H1 (cell line): ENCODE data around the gene WWP2. TPM values are rescaled to one million over a fixed set of nuclear protein-coding genes. Genes with fewer than 3 reads are reported as not detected.

Experiments
- CTCF ChIA-PET: fragments of 300-600 bp; sonication (Branson Sonifier 250); formaldehyde crosslinking; loops from one replicate; lab custom pipeline; 2021; ENCODE audit not compliant: partially characterized antibody; lab: Charles Lee
- POLR2A ChIA-PET: fragments of 300-600 bp; sonication (Branson Sonifier 250); formaldehyde crosslinking; loops from one replicate; lab custom pipeline; 2021; ENCODE audit warnings: inconsistent platforms; ENCODE audit not compliant: partially characterized antibody; lab: Charles Lee
- DNase-seq, 2 experiments: peaks; one replicate each; pipeline versions ENCODE4 v3.0.0 to v3.0.0-alpha.2; 2010 to 2022; ENCODE audit warnings: low spot score in 2 of 2, low read depth in 1 of 2, mixed read lengths in 1 of 2
- FAIRE-seq: peaks from 2 replicates; lab custom pipeline; 2011; peaks lifted over from hg19 to GRCh38; lab: Jason Lieb, UNC
- H2AFZ ChIP-seq: 2 replicates; pipeline ENCODE4 v1.8.1; 2012; ENCODE audit warnings: low read length, inconsistent platforms
- H2AK5ac ChIP-seq: 2 replicates; pipeline ENCODE4 v1.6.1; 2013; ENCODE audit warnings: low read depth, low read length
- H2BK120ac ChIP-seq: replicated peaks from 2 replicates; pipeline ENCODE3; 2013; ENCODE audit warnings: low read depth, low read length, inconsistent platforms
- H2BK12ac ChIP-seq: 2 replicates; pipeline ENCODE4 v1.6.1; 2013; ENCODE audit warnings: low read depth, low read length
- H2BK15ac ChIP-seq: 2 replicates; pipeline ENCODE4 v1.6.1; 2013; ENCODE audit warnings: low read length
- H2BK20ac ChIP-seq: 2 replicates; pipeline ENCODE4 v1.6.1; 2013; ENCODE audit warnings: low read length
- H2BK5ac ChIP-seq: 2 replicates; pipeline ENCODE4 v1.6.1; 2013; ENCODE audit warnings: low read depth, low read length
- H3K14ac ChIP-seq: 2 replicates; pipeline ENCODE4 v1.6.1; 2013; ENCODE audit warnings: inconsistent platforms; ENCODE audit not compliant: insufficient read length
- H3K18ac ChIP-seq: 2 replicates; pipeline ENCODE4 v1.6.1; 2013; ENCODE audit warnings: low read length; ENCODE audit errors: extremely low read depth
- H3K23ac ChIP-seq: 2 replicates; pipeline ENCODE4 v1.6.1; 2013; ENCODE audit warnings: inconsistent platforms; ENCODE audit not compliant: insufficient read length
- H3K23me2 ChIP-seq: 2 replicates; pipeline ENCODE4 v1.6.1; 2013; ENCODE audit warnings: low read depth, low read length
- H3K27ac ChIP-seq: 2 replicates; pipeline ENCODE4 v1.6.1; 2011; ENCODE audit warnings: low read depth, low read length, inconsistent platforms
- H3K27me3 ChIP-seq, 4 experiments: replicated peaks in 1 of 4; 1 replicate in 1 of 4; 2 replicates in 3 of 4; pipeline versions ENCODE4 v1.6.1 to v1.8.1; 2011 to 2013; ENCODE audit warnings: low read length in 3 of 4, mild to moderate bottlenecking in 3 of 4, inconsistent platforms in 2 of 4, mixed read lengths in 2 of 4, moderate library complexity in 1 of 4; ENCODE audit not compliant: control insufficient read depth in 3 of 4, insufficient read depth in 3 of 4; ENCODE audit errors: extremely low read depth in 1 of 4
- H3K36me3 ChIP-seq, 4 experiments: 2 replicates each; pipeline versions ENCODE4 v1.6.1 to v1.8.1; 2011 to 2013; ENCODE audit warnings: mild to moderate bottlenecking in 4 of 4, low read length in 3 of 4, moderate library complexity in 2 of 4, control low read depth in 1 of 4, inconsistent platforms in 1 of 4; ENCODE audit not compliant: insufficient read depth in 4 of 4, control insufficient read depth in 2 of 4
- H3K4ac ChIP-seq: replicated peaks from 2 replicates; pipeline ENCODE3; 2013; ENCODE audit warnings: low read length, low read depth, mixed read lengths, inconsistent platforms; ENCODE audit not compliant: insufficient read length
- H3K4me1 ChIP-seq, 4 experiments: replicated peaks in 1 of 4; 1 replicate in 1 of 4; 2 replicates in 3 of 4; pipeline versions ENCODE4 v1.6.1 to v1.8.1; 2011 to 2013; ENCODE audit warnings: low read length in 3 of 4, inconsistent platforms in 2 of 4, mixed read lengths in 1 of 4; ENCODE audit not compliant: insufficient read depth in 4 of 4, control insufficient read depth in 3 of 4
- H3K4me2 ChIP-seq, 2 experiments: 2 replicates each; pipeline versions ENCODE4 v1.6.1 to v1.8.1; 2011 to 2013; ENCODE audit warnings: low read depth in 2 of 2, low read length in 2 of 2, control low read depth in 1 of 2, inconsistent platforms in 1 of 2, mild to moderate bottlenecking in 1 of 2; ENCODE audit not compliant: insufficient read depth in 1 of 2
- H3K4me3 ChIP-seq, 4 experiments: fragments of 200-600, 300-600 bp in 1 of 4; sonication (generic), shearing (Covaris generic), sonication (Bioruptor Twin) in 1 of 4; 2 replicates each; pipeline versions ENCODE4 v1.5.1 to v1.8.1; 2011 to 2016; ENCODE audit warnings: low read length in 4 of 4, low read depth in 3 of 4, control low read depth in 2 of 4, inconsistent platforms in 2 of 4, mild to moderate bottlenecking in 2 of 4, mixed read lengths in 1 of 4, moderate library complexity in 1 of 4; ENCODE audit not compliant: insufficient read depth in 2 of 4; ENCODE audit errors: extremely low read depth in 1 of 4
- H3K56ac ChIP-seq: replicated peaks from 2 replicates; pipeline ENCODE3; 2013; ENCODE audit warnings: low read depth, mild to moderate bottlenecking, mixed read lengths, low read length, inconsistent platforms; ENCODE audit not compliant: insufficient read length
- H3K79me1 ChIP-seq: 2 replicates; pipeline ENCODE4 v1.6.1; 2013; ENCODE audit warnings: low read depth, low read length, control low read depth
- H3K79me2 ChIP-seq, 2 experiments: 2 replicates each; pipeline versions ENCODE4 v1.6.1 to v1.8.1; 2012 to 2013; ENCODE audit warnings: low read length in 2 of 2, mild to moderate bottlenecking in 2 of 2, inconsistent platforms in 1 of 2; ENCODE audit not compliant: insufficient read depth in 2 of 2, control insufficient read depth in 1 of 2
- H3K9ac ChIP-seq, 4 experiments: replicated peaks in 1 of 4; 1 replicate in 1 of 4; 2 replicates in 3 of 4; pipeline versions ENCODE4 v1.6.1 to v1.8.1; 2011 to 2013; ENCODE audit warnings: low read depth in 3 of 4, low read length in 3 of 4, control low read depth in 2 of 4, mild to moderate bottlenecking in 2 of 4, moderate library complexity in 2 of 4, inconsistent platforms in 1 of 4; ENCODE audit errors: extremely low read depth in 1 of 4
- H3K9me3 ChIP-seq, 2 experiments: 2 replicates each; pipeline versions ENCODE4 v1.6.1 to v1.8.1; 2012 to 2013; ENCODE audit warnings: mild to moderate bottlenecking in 2 of 2, moderate library complexity in 2 of 2, control low read depth in 1 of 2, inconsistent platforms in 1 of 2, low read depth in 1 of 2, low read length in 1 of 2, mixed read lengths in 1 of 2; ENCODE audit not compliant: insufficient read depth in 2 of 2
- H4K20me1 ChIP-seq, 2 experiments: replicated peaks in 1 of 2; 2 replicates each; pipeline versions ENCODE3 to v1.8.1; 2011 to 2013; ENCODE audit warnings: inconsistent platforms in 2 of 2, low read length in 2 of 2, mild to moderate bottlenecking in 1 of 2; ENCODE audit not compliant: insufficient read depth in 2 of 2, control insufficient read depth in 1 of 2
- H4K5ac ChIP-seq: 2 replicates; pipeline ENCODE4 v1.6.1; 2013; ENCODE audit warnings: low read length, low read depth, mixed read lengths, inconsistent platforms; ENCODE audit not compliant: insufficient read length
- H4K8ac ChIP-seq: 2 replicates; pipeline ENCODE4 v1.8.0; 2013; ENCODE audit warnings: mild to moderate bottlenecking, moderate library complexity, low read length, inconsistent platforms; ENCODE audit not compliant: insufficient read depth; ENCODE audit errors: extremely low read depth
- H4K91ac ChIP-seq: replicated peaks from 2 replicates; pipeline ENCODE3; 2013; ENCODE audit warnings: low read length, mixed read lengths, inconsistent platforms; ENCODE audit not compliant: insufficient read length
- BACH1 ChIP-seq: IDR thresholded peaks from 2 replicates; pipeline ENCODE4 v1.6.1; 2012; ENCODE audit warnings: low read length, improper control_type of control experiment
- BCL11A ChIP-seq, 2 experiments: IDR thresholded peaks; one replicate each; pipeline ENCODE4 v1.6.1; 2011; ENCODE audit warnings: low read depth in 2 of 2, low read length in 2 of 2, mild to moderate bottlenecking in 2 of 2
- CTBP2 ChIP-seq: IDR thresholded peaks from 2 replicates; pipeline ENCODE4 v1.7.0; 2011; ENCODE audit warnings: borderline replicate concordance, mild to moderate bottlenecking, moderate library complexity, mixed read lengths, low read length; ENCODE audit not compliant: insufficient read depth, insufficient read length
- GABPA ChIP-seq: IDR thresholded peaks from 2 replicates; pipeline ENCODE4 v1.6.1; 2011; ENCODE audit warnings: mild to moderate bottlenecking, low read length, moderate library complexity, borderline replicate concordance; ENCODE audit not compliant: insufficient read depth
- MAFK ChIP-seq: IDR thresholded peaks from 2 replicates; pipeline ENCODE4 v1.6.1; 2012; ENCODE audit warnings: low read depth, mild to moderate bottlenecking, improper control_type of control experiment, low read length
- NRF1 ChIP-seq: IDR thresholded peaks from 2 replicates; pipeline ENCODE4 v1.6.1; 2011; ENCODE audit warnings: mild to moderate bottlenecking, low read depth, low read length, improper control_type of control experiment
- RFX5 ChIP-seq: IDR thresholded peaks from 2 replicates; pipeline ENCODE4 v1.6.1; 2011; ENCODE audit warnings: low read depth, low read length, improper control_type of control experiment, borderline replicate concordance
- RXRA ChIP-seq: IDR thresholded peaks from 2 replicates; pipeline ENCODE4 v1.6.1; 2011; ENCODE audit warnings: low read depth, mild to moderate bottlenecking, low read length, moderate library complexity; ENCODE audit not compliant: insufficient read depth
- SIX5 ChIP-seq: IDR thresholded peaks from 2 replicates; pipeline ENCODE4 v1.6.1; 2011; ENCODE audit warnings: mild to moderate bottlenecking, low read depth, low read length
- SP4 ChIP-seq: IDR thresholded peaks from 2 replicates; pipeline ENCODE4 v1.6.1; 2012; ENCODE audit warnings: low read length, inconsistent platforms
- TEAD4 ChIP-seq: IDR thresholded peaks from 2 replicates; pipeline ENCODE4 v1.6.1; 2012; ENCODE audit warnings: low read depth, low read length, inconsistent platforms, mixed read lengths
- WGBS, 2 experiments: shearing (Covaris generic) in 1 of 2; methylation state at CpG; one replicate each; pipeline versions ENCODE4 v1.1.6 to v1.1.7; 2013 to 2015; ENCODE audit warnings: low lambda C conversion rate in 2 of 2, mixed read lengths in 2 of 2, inconsistent platforms in 1 of 2, low coverage in 1 of 2, missing lambda C conversion rate in 1 of 2; ENCODE audit not compliant: insufficient replicate concordance in 2 of 2, insufficient coverage in 1 of 2, insufficient read length in 1 of 2; ENCODE audit errors: extremely low coverage in 1 of 2, missing lambda C conversion rate in 1 of 2; 5-methylcytosine and 5-hydroxymethylcytosine counted together
- polyA plus RNA-seq, 7 experiments: library from polyadenylated mRNA; depleted of rRNA in 3 of 7; stranded (reverse) in 5 of 7; unstranded in 2 of 7; fragments of >200 nt in 5 of 7; fragments of 200-250 nt in 2 of 7; gene quantifications; 1 replicate in 5 of 7; 2 replicates in 1 of 7; 4 replicates in 1 of 7; pipeline versions ENCODE4 v1.2.1 to v1.2.3, GENCODE V29; 2011 to 2013; ENCODE audit warnings: missing spikeins in 2 of 7, mixed read lengths in 2 of 7
- total RNA-seq: library from RNA; stranded (reverse); fragmentation: NEBNext Ultra II Directional; extraction: Animal tissue kit (Norgen Biotek cat#: 25700); gene quantifications from 2 replicates; pipeline ENCODE4 v1.2.1, GENCODE V29; 2021
- TF ChIP-seq, protein P1 (sequence below): IDR thresholded peaks from 2 replicates; pipeline ENCODE4 v1.6.1; 2011; ENCODE audit warnings: low read length, improper control_type of control experiment
- TF ChIP-seq, protein P2 (sequence below): IDR thresholded peaks from 2 replicates; pipeline ENCODE4 v1.6.1; 2011; ENCODE audit warnings: low read depth, mild to moderate bottlenecking, low read length; ENCODE audit not compliant: insufficient read depth

Gene WWP2
- total and polyA plus RNA-seq, 2 of the 8 experiments (the other 6 are each of a cell fraction or from before 2014, with no cell fraction given) = 14.1 to 42.2 TPM

DNA sequence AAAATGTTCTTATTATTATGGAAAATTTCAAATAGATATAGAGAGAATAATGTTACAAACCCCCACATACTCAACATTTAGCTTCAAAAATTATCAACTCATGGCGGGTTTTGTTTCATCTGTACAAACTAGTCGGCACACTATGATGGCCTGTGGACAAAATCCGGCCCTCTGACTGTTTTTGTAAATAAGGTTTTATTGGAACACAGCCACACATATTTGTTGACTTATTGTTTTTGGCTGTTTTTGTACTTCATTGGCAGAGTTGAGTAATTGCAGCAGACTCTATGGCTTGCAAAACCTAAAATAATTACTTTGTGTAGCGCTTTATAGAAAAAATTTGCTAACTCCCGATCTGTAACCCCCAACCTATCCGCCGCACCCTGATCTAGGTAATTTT is 147.6 kb downstream of the WWP2 start:
- no peak overlapping the region for H3K23ac ChIP-seq
- 96% methylated on average over 7 of the region's 7 CpGs; no CpG with 5 or more reads in 1 of the 2 experiments for WGBS, 2 experiments
- no peak overlapping the region for H3K4me2 ChIP-seq
- TF ChIP-seq, protein P1, sequence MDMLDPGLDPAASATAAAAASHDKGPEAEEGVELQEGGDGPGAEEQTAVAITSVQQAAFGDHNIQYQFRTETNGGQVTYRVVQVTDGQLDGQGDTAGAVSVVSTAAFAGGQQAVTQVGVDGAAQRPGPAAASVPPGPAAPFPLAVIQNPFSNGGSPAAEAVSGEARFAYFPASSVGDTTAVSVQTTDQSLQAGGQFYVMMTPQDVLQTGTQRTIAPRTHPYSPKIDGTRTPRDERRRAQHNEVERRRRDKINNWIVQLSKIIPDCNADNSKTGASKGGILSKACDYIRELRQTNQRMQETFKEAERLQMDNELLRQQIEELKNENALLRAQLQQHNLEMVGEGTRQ = no peak
- TF ChIP-seq BACH1 (no peak), SP4 (no peak), RFX5 (no peak), RXRA (no peak), CTBP2 (no peak), NRF1 (no peak), GABPA (no peak), MAFK (no peak), SIX5 (no peak), BCL11A (IDR thresholded peaks at IDR 0.05; ENCODE audit: low read depth in 2 of 2, low read length in 2 of 2) (no peak), TEAD4 (no peak)
- TF ChIP-seq, protein P2, sequence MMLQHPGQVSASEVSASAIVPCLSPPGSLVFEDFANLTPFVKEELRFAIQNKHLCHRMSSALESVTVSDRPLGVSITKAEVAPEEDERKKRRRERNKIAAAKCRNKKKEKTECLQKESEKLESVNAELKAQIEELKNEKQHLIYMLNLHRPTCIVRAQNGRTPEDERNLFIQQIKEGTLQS = no peak
- TF ChIP-seq, all 59 proteins: peak for 0
- no peak for DNase-seq
- Histone ChIP-seq H2AK5ac (no peak overlapping the region), H2BK15ac (no peak overlapping the region), H3K36me3 (peaks cover 0 to 9% (median 0%) of the 10 kb centered on the region in 4 experiments; a peak in 1 of 8 replicates), H3K14ac (no peak overlapping the region), H3K9ac (no peak overlapping the region), H3K4me1 (peaks cover 0 to 5% (median 0%) of the 10 kb centered on the region in 4 experiments; a peak in 2 of 7 replicates), H3K79me2 (no peaks in the 10 kb centered on the region), H3K27ac (no peak overlapping the region), H4K20me1 (no peaks in the 10 kb centered on the region), H3K4me3 (no peak overlapping the region), H2BK20ac (no peak overlapping the region), H3K27me3 (no peaks in the 10 kb centered on the region), H2BK5ac (no peak overlapping the region), H3K18ac (no peak overlapping the region), H2BK120ac (no peak overlapping the region), H3K4ac (no peak overlapping the region), H2AFZ (no peak overlapping the region), H3K56ac (no peak overlapping the region), H3K9me3 (no peaks in the 10 kb centered on the region), H4K91ac (no peak overlapping the region), H4K8ac (no peak overlapping the region), H3K79me1 (no peaks in the 10 kb centered on the region), H2BK12ac (no peak overlapping the region), H4K5ac (no peak overlapping the region), H3K23me2 (no peaks in the 10 kb centered on the region)
- ChIA-PET POLR2A (no interaction called here), CTCF (interaction anchor here (1.1 to 11.4 kb wide), 2 partner anchors 8 to 18 kb away, joined by 4 to 74 read pairs; no protein-coding TSS in a partner anchor)
- no peak for FAIRE-seq
